ENCODE results near the gene ZDHHC1.
"Not testable (repeated sequence)": the region's sequence is repeated elsewhere in the genome, so short reads cannot be mapped to it uniquely, and the experiment has no call there.

ZDHHC1 gene

GRCh38 chr16:67387479-67388079 lies 28.7 kb downstream of the ZDHHC1 start:
- H3K27me3 ChIP-seq (ENCODE audit: control insufficient read depth, insufficient read depth, low read length): peaks cover 38% of the 10 kb centered on the region
- no peaks in the 10 kb centered on the region for H3K9me3 ChIP-seq (replicated peaks; ENCODE audit: low read length)
- no peak overlapping the region for H3K9ac ChIP-seq (ENCODE audit: low read depth, low read length)
- no peak overlapping the region for H3K4me2 ChIP-seq (ENCODE audit: low read length)
- H3K4me3 ChIP-seq (ENCODE audit: low read length): no peak overlapping the region
- H3K4me1 ChIP-seq (ENCODE audit: control insufficient read depth, insufficient read depth, low read length): peaks cover 3% of the 10 kb centered on the region
- H3K36me3 ChIP-seq (ENCODE audit: insufficient read depth, low read length): no peaks in the 10 kb centered on the region

- Histone ChIP-seq H3K4me1 (ENCODE audit: control insufficient read depth, insufficient read depth, low read length) (peaks cover 3% of the 10 kb centered on the region), H3K9ac (ENCODE audit: low read depth, low read length) (no peak overlapping the region), H3K36me3 (ENCODE audit: insufficient read depth, low read length) (no peaks in the 10 kb centered on the region), H3K9me3 (replicated peaks; ENCODE audit: low read length) (no peaks in the 10 kb centered on the region), H3K27me3 (ENCODE audit: control insufficient read depth, insufficient read depth, low read length) (peaks cover 33% of the 10 kb centered on the region), H3K4me2 (ENCODE audit: low read length) (no peak overlapping the region), H3K4me3 (ENCODE audit: low read length) (no peak overlapping the region)
These were observed 29.3 kb downstream of the ZDHHC1 start for GRCh38 chr16:67386861-67387455.

- peaks cover 3% of the 10 kb centered on the region for H3K4me1 ChIP-seq (ENCODE audit: control insufficient read depth, insufficient read depth, low read length)
- no peak overlapping the region for H3K4me3 ChIP-seq (ENCODE audit: low read length)
- H3K27me3 ChIP-seq (ENCODE audit: control insufficient read depth, insufficient read depth, low read length): peaks cover 29% of the 10 kb centered on the region
- H3K9me3 ChIP-seq (replicated peaks; ENCODE audit: low read length): no peaks in the 10 kb centered on the region
- no peak overlapping the region for H3K9ac ChIP-seq (ENCODE audit: low read depth, low read length)
- no peak overlapping the region for H3K4me2 ChIP-seq (ENCODE audit: low read length)
- H3K36me3 ChIP-seq (ENCODE audit: insufficient read depth, low read length): no peaks in the 10 kb centered on the region
These were observed 31.3 kb downstream of the ZDHHC1 start for GRCh38 chr16:67384778-67385510.

- Histone ChIP-seq H3K27me3 (ENCODE audit: control insufficient read depth, insufficient read depth, low read length) (peaks cover 27% of the 10 kb centered on the region), H3K36me3 (ENCODE audit: insufficient read depth, low read length) (no peaks in the 10 kb centered on the region), H3K9me3 (replicated peaks; ENCODE audit: low read length) (no peaks in the 10 kb centered on the region), H3K4me2 (ENCODE audit: low read length) (no peak overlapping the region), H3K9ac (ENCODE audit: low read depth, low read length) (no peak overlapping the region), H3K4me1 (ENCODE audit: control insufficient read depth, insufficient read depth, low read length) (no peaks in the 10 kb centered on the region), H3K4me3 (ENCODE audit: low read length) (no peak overlapping the region)
These were observed 33.0 kb downstream of the ZDHHC1 start for GRCh38 chr16:67383284-67383683.

GRCh38 chr16:67378642-67379041 lies 37.6 kb downstream of the ZDHHC1 start:
- Histone ChIP-seq H3K4me1 (ENCODE audit: control insufficient read depth, insufficient read depth, low read length) (no peaks in the 10 kb centered on the region), H3K9me3 (replicated peaks; ENCODE audit: low read length) (no peaks in the 10 kb centered on the region), H3K9ac (ENCODE audit: low read depth, low read length) (no peak overlapping the region), H3K36me3 (ENCODE audit: insufficient read depth, low read length) (no peaks in the 10 kb centered on the region), H3K27me3 (ENCODE audit: control insufficient read depth, insufficient read depth, low read length) (peaks cover 5% of the 10 kb centered on the region), H3K4me3 (ENCODE audit: low read length) (no peak overlapping the region), H3K4me2 (ENCODE audit: low read length) (no peak overlapping the region)

GRCh38 chr16:67376012-67376411 lies 40.3 kb downstream of the ZDHHC1 start:
- not testable (repeated sequence) for H3K36me3 ChIP-seq (ENCODE audit: insufficient read depth, low read length); H3K4me2 ChIP-seq (ENCODE audit: low read length); H3K4me3 ChIP-seq (ENCODE audit: low read length); H3K9ac ChIP-seq (ENCODE audit: low read depth, low read length); H3K27me3 ChIP-seq (ENCODE audit: control insufficient read depth, insufficient read depth, low read length); H3K4me1 ChIP-seq (ENCODE audit: control insufficient read depth, insufficient read depth, low read length); H3K9me3 ChIP-seq (replicated peaks; ENCODE audit: low read length)

GRCh38 chr16:67372664-67373063 lies 43.6 kb downstream of the ZDHHC1 start:
- no peak overlapping the region for H3K9ac ChIP-seq (ENCODE audit: low read depth, low read length)
- H3K4me3 ChIP-seq (ENCODE audit: low read length): no peak overlapping the region
- no peaks in the 10 kb centered on the region for H3K4me1 ChIP-seq (ENCODE audit: control insufficient read depth, insufficient read depth, low read length)
- peaks cover 41% of the 10 kb centered on the region for H3K27me3 ChIP-seq (ENCODE audit: control insufficient read depth, insufficient read depth, low read length)
- H3K9me3 ChIP-seq (replicated peaks; ENCODE audit: low read length): no peaks in the 10 kb centered on the region
- no peak overlapping the region for H3K4me2 ChIP-seq (ENCODE audit: low read length)
- no peaks in the 10 kb centered on the region for H3K36me3 ChIP-seq (ENCODE audit: insufficient read depth, low read length)

GRCh38 chr16:67370661-67371060 lies 45.6 kb downstream of the ZDHHC1 start:
- Histone ChIP-seq H3K9me3 (replicated peaks; ENCODE audit: low read length) (no peaks in the 10 kb centered on the region), H3K36me3 (ENCODE audit: insufficient read depth, low read length) (no peaks in the 10 kb centered on the region), H3K4me1 (ENCODE audit: control insufficient read depth, insufficient read depth, low read length) (no peaks in the 10 kb centered on the region), H3K9ac (ENCODE audit: low read depth, low read length) (no peak overlapping the region), H3K4me2 (ENCODE audit: low read length) (no peak overlapping the region), H3K27me3 (ENCODE audit: control insufficient read depth, insufficient read depth, low read length) (peaks cover 48% of the 10 kb centered on the region), H3K4me3 (ENCODE audit: low read length) (no peak overlapping the region)

- Histone ChIP-seq H3K9ac (ENCODE audit: low read depth, low read length) (no peak overlapping the region), H3K4me3 (ENCODE audit: low read length) (no peak overlapping the region), H3K27me3 (ENCODE audit: control insufficient read depth, insufficient read depth, low read length) (peaks cover 69% of the 10 kb centered on the region)
These were observed 51.6 kb downstream of the ZDHHC1 start for GRCh38 chr16:67364600-67365235.

GRCh38 chr16:67361038-67361437 lies 55.2 kb downstream of the ZDHHC1 start:
- no peaks in the 10 kb centered on the region for H3K9me3 ChIP-seq (replicated peaks; ENCODE audit: low read length)
- no peak overlapping the region for H3K9ac ChIP-seq (ENCODE audit: low read depth, low read length)
- peaks cover 65% of the 10 kb centered on the region for H3K27me3 ChIP-seq (ENCODE audit: control insufficient read depth, insufficient read depth, low read length)

More at GRCh38 chr16:67364600-67365235, 51.6 kb downstream of the ZDHHC1 start:
- H3K36me3 ChIP-seq (ENCODE audit: insufficient read depth, low read length): no peaks in the 10 kb centered on the region
- H3K9me3 ChIP-seq (replicated peaks; ENCODE audit: low read length): no peaks in the 10 kb centered on the region
- no peaks in the 10 kb centered on the region for H3K4me1 ChIP-seq (ENCODE audit: control insufficient read depth, insufficient read depth, low read length)
- H3K4me2 ChIP-seq (ENCODE audit: low read length): no peak overlapping the region

GRCh38 chr16:67359540-67360269 lies 56.6 kb downstream of the ZDHHC1 start:
- H3K9me3 ChIP-seq (replicated peaks; ENCODE audit: low read length); H3K4me1 ChIP-seq (ENCODE audit: control insufficient read depth, insufficient read depth, low read length); H3K4me2 ChIP-seq (ENCODE audit: low read length); H3K9ac ChIP-seq (ENCODE audit: low read depth, low read length); H3K36me3 ChIP-seq (ENCODE audit: insufficient read depth, low read length); H3K4me3 ChIP-seq (ENCODE audit: low read length): not testable (repeated sequence)
- H3K27me3 ChIP-seq (ENCODE audit: control insufficient read depth, insufficient read depth, low read length): peaks cover 63% of the 10 kb centered on the region

More at GRCh38 chr16:67361038-67361437, 55.2 kb downstream of the ZDHHC1 start:
- Histone ChIP-seq H3K4me1 (ENCODE audit: control insufficient read depth, insufficient read depth, low read length) (no peaks in the 10 kb centered on the region), H3K36me3 (ENCODE audit: insufficient read depth, low read length) (no peaks in the 10 kb centered on the region), H3K4me2 (ENCODE audit: low read length) (no peak overlapping the region), H3K4me3 (ENCODE audit: low read length) (no peak overlapping the region)

Data from skeletal muscle satellite cell (primary cell).